ENCODE results near the gene COPG2.

The COPG2 gene

GRCh38 chr7:130500463-130500862 lies 168.1 kb downstream of the COPG2 start:
- Histone ChIP-seq H2AFZ (ENCODE audit: low read length) (no peak overlapping the region), H4K20me1 (ENCODE audit: insufficient read depth, low read length) (no peaks in the 10 kb centered on the region), H3K27me3 (ENCODE audit: insufficient read depth, low read length) (no peaks in the 10 kb centered on the region), H3K9me2 (ENCODE audit: low read depth, low read length) (no peaks in the 10 kb centered on the region), H3K27ac (ENCODE audit: low read depth, low read length, poor library complexity, severe bottlenecking) (no peak overlapping the region), H3K4me3 (ENCODE audit: low read depth, low read length, poor library complexity, severe bottlenecking) (no peak overlapping the region), H3K36me3 (ENCODE audit: insufficient read depth, low read length) (peaks cover 48% of the 10 kb centered on the region; the same call in 1 of the 2 replicates), H3K79me2 (ENCODE audit: insufficient read depth, low read length) (no peaks in the 10 kb centered on the region), H3F3A (ENCODE audit: insufficient read depth, low read length) (no peaks in the 10 kb centered on the region), H3K4me2 (ENCODE audit: low read length) (no peak overlapping the region), H3K4me1 (ENCODE audit: insufficient read depth, low read length, severe bottlenecking) (no peaks in the 10 kb centered on the region), H3K9me3 (ENCODE audit: low read length) (no peaks in the 10 kb centered on the region), H3K9ac (ENCODE audit: low read length) (no peak overlapping the region)
- TF ChIP-seq EZH2 (IDR thresholded peaks at IDR 0.05; ENCODE audit: borderline replicate concordance, low read length) (no peak), CTCF (IDR thresholded peaks at IDR 0.05; ENCODE audit: low read length) (no peak)

GRCh38 chr7:130494431-130494858 lies 174.1 kb downstream of the COPG2 start:
- H3K27me3 ChIP-seq (ENCODE audit: insufficient read depth, low read length) = peaks cover 11% of the 10 kb centered on the region; the same call in 1 of the 2 replicates
- no peaks in the 10 kb centered on the region for H3K9me2 ChIP-seq (ENCODE audit: low read depth, low read length)
- peaks cover 12% of the 10 kb centered on the region for H3K9me3 ChIP-seq (ENCODE audit: low read length)
- no peak overlapping the region for H3K4me3 ChIP-seq (ENCODE audit: low read depth, low read length, poor library complexity, severe bottlenecking)
- H3K9ac ChIP-seq (ENCODE audit: low read length) = no peak overlapping the region
- no peaks in the 10 kb centered on the region for H3K79me2 ChIP-seq (ENCODE audit: insufficient read depth, low read length)
- H3K36me3 ChIP-seq (ENCODE audit: insufficient read depth, low read length) = peaks cover 25% of the 10 kb centered on the region
- no peak overlapping the region for H3K4me2 ChIP-seq (ENCODE audit: low read length)
- H4K20me1 ChIP-seq (ENCODE audit: insufficient read depth, low read length) = no peaks in the 10 kb centered on the region
- no peak overlapping the region for H2AFZ ChIP-seq (ENCODE audit: low read length)
- H3F3A ChIP-seq (ENCODE audit: insufficient read depth, low read length) = no peaks in the 10 kb centered on the region
- no peak overlapping the region for H3K27ac ChIP-seq (ENCODE audit: low read depth, low read length, poor library complexity, severe bottlenecking)
- TF ChIP-seq EZH2 (IDR thresholded peaks at IDR 0.05; ENCODE audit: borderline replicate concordance, low read length) (no peak), CTCF (IDR thresholded peaks at IDR 0.05; ENCODE audit: low read length) (no peak)
- H3K4me1 ChIP-seq (ENCODE audit: insufficient read depth, low read length, severe bottlenecking) = peaks cover 17% of the 10 kb centered on the region

GRCh38 chr7:130493275-130493873 lies 175.2 kb downstream of the COPG2 start:
- Histone ChIP-seq H3K9ac (ENCODE audit: low read length) (no peak overlapping the region), H3K4me3 (ENCODE audit: low read depth, low read length, poor library complexity, severe bottlenecking) (no peak overlapping the region), H3K9me3 (ENCODE audit: low read length) (peaks cover 12% of the 10 kb centered on the region), H4K20me1 (ENCODE audit: insufficient read depth, low read length) (no peaks in the 10 kb centered on the region), H3K27ac (ENCODE audit: low read depth, low read length, poor library complexity, severe bottlenecking) (no peak overlapping the region), H3K36me3 (ENCODE audit: insufficient read depth, low read length) (peaks cover 15% of the 10 kb centered on the region), H3K79me2 (ENCODE audit: insufficient read depth, low read length) (no peaks in the 10 kb centered on the region), H2AFZ (ENCODE audit: low read length) (no peak overlapping the region), H3K4me2 (ENCODE audit: low read length) (no peak overlapping the region), H3K9me2 (ENCODE audit: low read depth, low read length) (no peaks in the 10 kb centered on the region), H3F3A (ENCODE audit: insufficient read depth, low read length) (no peaks in the 10 kb centered on the region), H3K4me1 (ENCODE audit: insufficient read depth, low read length, severe bottlenecking) (peaks cover 21% of the 10 kb centered on the region), H3K27me3 (ENCODE audit: insufficient read depth, low read length) (peaks cover 11% of the 10 kb centered on the region; the same call in 1 of the 2 replicates)
- no peak for TF ChIP-seq EZH2 (IDR thresholded peaks at IDR 0.05; ENCODE audit: borderline replicate concordance, low read length)
- no peak for TF ChIP-seq CTCF (IDR thresholded peaks at IDR 0.05; ENCODE audit: low read length)

All from OCI-LY1 (cell line).